HFF-Myc (cell line): ENCODE data around the gene DLG2.

Source experiments
- DNase-seq: peaks from one replicate; pipeline ENCODE4 v3.0.0-alpha.2; 2011; ENCODE audit warnings: low read depth; ENCODE audit errors: extremely low read depth
- H3K4me3 ChIP-seq: replicated peaks from 2 replicates; pipeline ENCODE4 v1.5.1; 2011; ENCODE audit warnings: low read depth, mild to moderate bottlenecking, control low read depth, low read length
- CTCF ChIP-seq: IDR thresholded peaks from 2 replicates; pipeline ENCODE4 v1.5.1; 2012; ENCODE audit warnings: mild to moderate bottlenecking, low read depth, low read length, control low read depth; ENCODE audit errors: missing control alignments

DLG2 gene

GRCh38 chr11:83681906-83682610 is 1945.1 kb downstream of the DLG2 start:
- no peak for TF ChIP-seq CTCF
- no peak overlapping the region for H3K4me3 ChIP-seq
- DNase-seq = no peak

DNA sequence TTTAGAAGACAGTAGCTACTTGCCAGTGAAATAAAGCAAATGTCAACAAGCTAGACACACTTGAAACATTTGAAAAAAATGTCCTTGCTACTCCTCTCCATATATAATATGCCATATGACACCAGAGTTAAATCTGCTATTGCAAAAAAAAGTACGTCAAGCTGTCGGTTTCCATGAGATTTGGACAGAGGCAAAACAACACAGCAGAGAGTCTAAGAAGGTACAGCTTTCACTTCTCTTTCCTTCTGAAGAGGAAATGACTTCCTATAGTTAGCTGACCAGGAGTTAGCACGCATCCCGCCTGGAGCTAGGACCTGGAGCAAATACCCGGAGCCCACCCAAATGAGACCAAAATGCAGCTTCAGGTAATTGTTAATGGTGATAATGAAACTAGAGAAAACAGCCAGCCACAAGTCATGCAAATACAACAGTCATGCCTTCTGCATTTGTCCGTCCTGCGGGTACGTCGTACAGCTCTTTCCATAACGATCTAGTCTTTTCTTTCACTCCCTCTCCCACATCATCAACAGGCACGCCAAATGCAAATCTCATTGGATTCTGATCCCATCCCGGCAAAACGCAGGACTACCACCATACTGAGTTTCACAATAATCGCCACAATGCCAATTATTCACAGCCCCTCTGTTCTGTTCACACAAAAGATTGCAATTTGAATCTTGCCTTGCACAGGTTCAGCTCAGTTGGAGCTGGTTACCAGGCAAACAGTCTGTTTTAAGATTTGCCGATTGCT is 1945.9 kb downstream of the DLG2 start:
- no peak for DNase-seq
- no peak for TF ChIP-seq CTCF
- H3K4me3 ChIP-seq = no peak overlapping the region

GRCh38 chr11:83680321-83680720 is 1946.8 kb downstream of the DLG2 start:
- no peak for TF ChIP-seq CTCF
- no peak for DNase-seq

DNA sequence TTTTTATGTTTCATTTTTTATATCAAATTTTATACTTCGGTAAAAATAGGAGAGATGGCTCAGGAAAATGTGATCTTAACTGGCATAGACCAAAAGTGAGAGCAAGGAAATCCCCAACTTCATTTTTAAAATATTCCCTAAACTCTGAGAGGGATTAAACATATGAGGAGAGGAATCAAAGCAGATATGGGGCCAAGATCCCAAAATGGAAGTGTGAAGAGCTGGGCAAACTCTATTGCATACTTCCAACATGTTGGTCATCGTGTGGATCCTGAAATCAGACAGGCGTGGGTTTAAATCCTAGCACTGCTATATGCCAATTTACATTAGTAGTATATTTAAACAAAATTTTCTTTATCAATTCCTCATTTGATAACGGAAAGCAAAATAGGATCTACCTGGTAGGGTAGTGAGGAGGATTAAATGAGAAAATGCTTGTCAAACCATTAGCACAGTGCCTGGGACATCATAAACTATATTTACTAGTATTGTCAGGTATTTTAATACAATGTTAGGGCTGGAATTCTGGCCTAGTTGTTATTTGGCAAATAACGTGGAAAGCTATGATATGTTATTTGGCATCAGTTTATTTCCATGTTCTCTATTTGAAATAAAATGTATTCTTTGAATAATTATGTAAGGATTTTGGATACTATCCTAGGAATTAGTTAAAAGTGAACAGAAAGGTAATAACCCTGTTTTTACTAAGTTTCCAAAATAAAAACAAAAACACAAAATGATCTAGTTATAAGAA is 1948.1 kb downstream of the DLG2 start:
- no peak for DNase-seq
- no peak overlapping the region for H3K4me3 ChIP-seq
- no peak for TF ChIP-seq CTCF

More at GRCh38 chr11:83680321-83680720, 1946.8 kb downstream of the DLG2 start:
- H3K4me3 ChIP-seq = no peak overlapping the region

GRCh38 chr11:83677730-83678129 is 1949.4 kb downstream of the DLG2 start:
- TF ChIP-seq CTCF = no peak
- H3K4me3 ChIP-seq = no peak overlapping the region
- no peak for DNase-seq

GRCh38 chr11:83676056-83676601 is 1951.0 kb downstream of the DLG2 start:
- no peak overlapping the region for H3K4me3 ChIP-seq
- no peak for DNase-seq
- no peak for TF ChIP-seq CTCF
